ENCODE measurements around the gene MKRN2.

DNA sequence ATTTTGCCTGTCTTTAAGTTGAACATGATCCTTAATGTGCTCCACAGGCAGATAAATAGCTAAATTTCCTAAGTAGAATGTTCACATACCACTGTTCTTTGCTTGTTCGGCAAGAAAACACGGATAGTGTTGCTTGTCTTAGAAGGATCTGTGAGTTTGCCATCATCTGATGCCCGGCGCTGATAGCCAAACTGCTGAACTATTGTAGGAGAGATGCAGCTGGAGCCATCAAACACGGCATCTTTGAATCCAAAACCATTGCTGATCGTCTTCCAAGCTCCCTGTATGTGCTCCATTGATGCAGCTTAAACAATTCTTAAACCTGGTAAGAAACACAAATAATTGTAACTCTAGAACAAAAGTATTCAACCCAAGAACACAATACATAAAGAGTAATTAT lies 61.5 kb downstream of the MKRN2 start:
- TF ChIP-seq, protein P1, sequence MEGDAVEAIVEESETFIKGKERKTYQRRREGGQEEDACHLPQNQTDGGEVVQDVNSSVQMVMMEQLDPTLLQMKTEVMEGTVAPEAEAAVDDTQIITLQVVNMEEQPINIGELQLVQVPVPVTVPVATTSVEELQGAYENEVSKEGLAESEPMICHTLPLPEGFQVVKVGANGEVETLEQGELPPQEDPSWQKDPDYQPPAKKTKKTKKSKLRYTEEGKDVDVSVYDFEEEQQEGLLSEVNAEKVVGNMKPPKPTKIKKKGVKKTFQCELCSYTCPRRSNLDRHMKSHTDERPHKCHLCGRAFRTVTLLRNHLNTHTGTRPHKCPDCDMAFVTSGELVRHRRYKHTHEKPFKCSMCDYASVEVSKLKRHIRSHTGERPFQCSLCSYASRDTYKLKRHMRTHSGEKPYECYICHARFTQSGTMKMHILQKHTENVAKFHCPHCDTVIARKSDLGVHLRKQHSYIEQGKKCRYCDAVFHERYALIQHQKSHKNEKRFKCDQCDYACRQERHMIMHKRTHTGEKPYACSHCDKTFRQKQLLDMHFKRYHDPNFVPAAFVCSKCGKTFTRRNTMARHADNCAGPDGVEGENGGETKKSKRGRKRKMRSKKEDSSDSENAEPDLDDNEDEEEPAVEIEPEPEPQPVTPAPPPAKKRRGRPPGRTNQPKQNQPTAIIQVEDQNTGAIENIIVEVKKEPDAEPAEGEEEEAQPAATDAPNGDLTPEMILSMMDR (conservative IDR thresholded peaks at IDR 0.05): no peak
- TF ChIP-seq ZFX (IDR thresholded peaks at IDR 0.05): no peak
